CD4-positive, alpha-beta T cell treated with Interferon gamma for 1 hour (primary cell): ENCODE results near the gene KIAA2012.
"Not testable (repeated sequence)": the region's sequence is repeated elsewhere in the genome, so short reads cannot be mapped to it uniquely, and the experiment has no call there.

Experiments used
- DNase-seq: peaks from one replicate; pipeline ENCODE4 v3.0.0-alpha.2; 2020

Gene KIAA2012

DNA sequence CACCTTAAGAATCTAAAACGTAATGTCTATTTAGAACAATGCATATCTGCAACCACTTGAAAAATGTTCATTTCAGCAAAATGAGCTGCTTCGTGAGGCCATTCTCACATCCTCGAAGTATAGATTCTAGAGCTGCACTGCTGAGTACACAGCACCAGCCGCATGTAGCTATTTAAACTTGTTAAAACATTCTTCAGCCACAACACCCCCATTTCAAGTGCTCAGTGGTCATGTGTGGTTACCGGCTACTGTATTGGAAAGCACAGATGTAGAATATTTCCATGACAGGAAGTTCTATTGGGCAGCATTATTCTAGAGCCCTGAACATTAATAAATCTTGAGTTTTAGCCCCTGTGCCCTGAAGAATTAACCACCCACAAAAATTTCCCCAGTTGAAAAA, 130.3 kb downstream of the KIAA2012 start:
- no peak for DNase-seq

DNA sequence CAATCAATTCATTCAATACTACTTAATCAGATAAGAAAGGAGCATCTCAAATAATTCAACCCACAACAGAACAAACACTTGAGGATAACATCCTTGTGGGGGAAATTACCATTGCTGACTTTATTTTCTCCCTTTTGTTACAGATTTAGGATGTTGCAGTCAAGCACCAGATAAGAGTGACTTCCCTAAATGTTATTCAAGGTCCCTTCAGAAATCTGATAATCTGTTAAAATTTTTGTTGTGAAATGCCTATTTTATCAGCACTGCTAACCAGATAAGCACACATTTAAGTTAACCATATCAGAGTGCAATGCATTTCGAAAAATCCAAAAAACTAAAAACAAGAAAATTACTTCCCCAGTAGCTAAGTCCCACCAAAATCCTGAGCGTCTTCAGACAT, 131.8 kb downstream of the KIAA2012 start:
- DNase-seq = no peak

DNA sequence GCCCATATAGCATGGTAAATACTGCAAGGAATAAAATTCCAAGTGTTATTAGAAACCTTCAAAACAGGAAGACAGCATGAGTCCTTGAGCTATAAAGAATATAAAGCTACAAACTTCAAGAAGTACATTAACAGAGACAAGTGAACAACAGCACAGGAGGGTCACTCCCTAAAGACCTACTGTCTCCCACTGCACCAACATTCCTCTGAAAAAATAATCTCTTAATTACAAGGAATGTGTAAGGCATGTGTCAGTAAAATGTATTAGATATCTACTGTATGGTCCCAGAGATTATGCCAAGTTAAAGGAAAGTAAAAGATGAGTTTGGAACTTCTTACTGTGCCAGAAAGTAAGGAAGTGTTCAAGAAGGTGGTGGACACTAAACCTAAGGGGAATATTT, 135.5 kb downstream of the KIAA2012 start:
- no peak for DNase-seq

DNA sequence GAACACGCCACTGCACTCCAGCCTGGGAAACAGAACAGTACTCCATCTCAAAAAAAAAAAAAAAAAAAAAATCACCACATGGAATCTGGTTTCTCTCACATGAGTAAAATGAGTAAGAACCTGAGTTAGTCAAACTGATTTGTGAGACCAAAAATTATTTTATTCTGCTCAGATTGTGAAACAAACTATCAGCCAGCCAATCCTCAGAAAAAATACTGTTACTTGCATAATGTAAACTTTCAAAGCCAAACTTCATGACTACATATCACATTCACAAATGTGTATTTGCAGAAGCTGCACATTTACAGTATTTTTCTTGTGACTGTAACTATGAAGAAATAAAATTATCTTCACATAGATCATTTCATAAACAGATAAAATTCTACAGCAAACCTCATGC, 142.1 kb downstream of the KIAA2012 start:
- DNase-seq = no peak

DNA sequence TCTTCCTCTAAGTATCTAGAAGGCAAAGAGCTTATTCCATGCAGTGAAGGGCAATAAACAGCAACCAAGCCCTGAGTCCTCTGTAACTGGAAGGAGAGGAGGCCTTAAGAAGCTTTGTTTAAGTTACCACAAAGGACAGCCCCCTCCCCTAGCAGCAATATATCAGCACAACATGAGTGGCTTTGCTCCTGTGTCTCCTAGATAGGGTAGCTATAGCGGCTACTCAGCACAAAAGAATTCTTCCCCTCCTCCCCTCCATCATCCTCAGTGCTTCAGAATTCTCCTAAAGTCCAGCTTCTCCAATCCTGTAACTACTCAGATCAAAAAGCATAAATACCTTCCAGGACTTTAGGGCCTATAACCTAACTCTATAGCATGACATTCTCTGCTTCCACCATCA, 148.8 kb downstream of the KIAA2012 start:
- DNase-seq = no peak

DNA sequence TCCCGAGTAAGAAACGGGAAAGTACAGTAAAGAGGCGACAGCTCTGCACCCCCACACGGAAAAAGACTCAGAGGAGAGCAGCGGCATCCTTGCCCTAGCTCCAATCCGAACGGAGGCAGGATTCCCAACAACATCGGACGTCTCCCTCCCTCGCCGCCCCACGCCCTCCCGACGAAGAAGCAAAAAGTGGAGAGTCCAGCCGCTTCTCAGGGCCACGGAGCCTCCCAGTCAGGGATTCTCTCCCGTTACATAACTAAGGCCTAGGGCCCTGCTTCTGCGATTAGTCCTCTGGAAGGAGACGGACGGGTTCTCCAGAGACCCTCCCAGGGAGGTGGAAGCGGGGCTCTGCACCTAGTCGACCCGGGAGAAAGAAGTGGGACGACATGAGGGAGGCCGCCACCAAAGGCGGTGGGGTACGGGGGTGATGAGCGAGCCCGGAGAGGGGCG, 164.8 kb downstream of the KIAA2012 start:
- no peak for DNase-seq

DNA sequence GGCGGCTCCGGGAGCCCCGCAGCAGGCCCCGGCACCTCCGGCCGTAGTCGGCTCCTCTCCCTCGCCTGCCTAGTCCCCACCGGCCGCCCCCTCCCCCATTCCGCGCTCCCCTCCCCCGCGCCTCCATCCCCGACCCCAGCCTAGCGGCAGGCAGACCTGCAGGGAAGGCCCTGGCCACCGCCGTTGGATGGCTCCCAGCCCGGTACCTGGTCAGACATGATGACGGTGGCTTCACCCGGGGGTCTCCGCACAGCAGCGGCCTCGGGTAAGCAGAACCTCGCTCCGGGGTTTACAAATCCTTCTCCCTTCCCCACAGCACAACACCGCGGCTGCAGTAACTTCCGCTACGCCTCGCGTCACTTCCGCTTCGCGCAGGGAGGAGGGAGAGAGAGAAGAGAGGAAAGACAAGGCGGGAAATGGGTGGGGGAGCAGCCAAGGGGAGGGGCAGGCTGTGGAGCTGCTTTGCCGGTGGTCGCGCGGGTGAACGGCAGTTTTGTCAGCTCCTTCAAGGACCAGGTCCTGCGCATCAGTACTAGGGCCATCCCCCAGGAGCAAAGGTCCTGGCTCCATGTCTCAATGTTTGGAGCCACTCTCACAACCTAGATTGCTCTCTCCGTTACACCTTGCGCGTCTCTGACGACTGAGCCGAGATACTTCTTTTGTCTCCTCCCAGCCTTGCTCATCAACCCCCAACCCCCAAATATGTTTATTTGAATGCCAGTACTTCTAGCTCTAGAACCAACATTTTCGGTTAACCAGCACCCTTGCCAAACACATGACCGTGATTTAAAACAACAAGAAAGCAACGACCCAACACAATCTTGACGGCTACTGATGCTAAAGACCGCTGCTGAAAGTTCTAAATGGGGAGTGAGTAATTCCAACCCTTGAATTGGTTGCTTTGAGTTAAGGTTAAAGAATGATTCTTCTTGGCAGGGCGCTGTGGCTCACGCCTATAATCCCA, 165.5 kb downstream of the KIAA2012 start, which contains the start of gene SUMO1:
SUMO1 (minus strand) TSS at position 364 of the 964 bp plus-strand sequence; CDS start at position 218, 146 bp downstream.
- peak; percentile 91 for DNase-seq

DNA sequence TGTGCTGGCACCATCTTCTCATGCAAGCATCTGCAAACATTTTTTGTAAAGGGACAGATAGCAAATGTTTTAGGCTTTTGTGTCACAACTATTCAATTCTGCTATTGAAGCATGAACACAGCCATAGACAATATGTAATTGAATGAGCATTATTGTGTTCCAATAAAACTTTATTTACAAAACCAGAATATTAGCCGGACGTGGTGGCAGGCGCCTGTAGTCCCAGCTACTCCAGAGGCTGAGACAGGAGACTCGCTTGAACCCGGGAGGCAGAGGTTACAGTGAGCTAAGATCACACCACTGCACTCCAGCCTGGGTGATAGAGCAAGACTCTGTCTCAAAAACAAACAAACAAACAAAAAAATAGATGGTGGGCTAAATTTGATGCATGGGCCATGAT, 174.7 kb downstream of the KIAA2012 start:
- DNase-seq = not testable (repeated sequence)

DNA sequence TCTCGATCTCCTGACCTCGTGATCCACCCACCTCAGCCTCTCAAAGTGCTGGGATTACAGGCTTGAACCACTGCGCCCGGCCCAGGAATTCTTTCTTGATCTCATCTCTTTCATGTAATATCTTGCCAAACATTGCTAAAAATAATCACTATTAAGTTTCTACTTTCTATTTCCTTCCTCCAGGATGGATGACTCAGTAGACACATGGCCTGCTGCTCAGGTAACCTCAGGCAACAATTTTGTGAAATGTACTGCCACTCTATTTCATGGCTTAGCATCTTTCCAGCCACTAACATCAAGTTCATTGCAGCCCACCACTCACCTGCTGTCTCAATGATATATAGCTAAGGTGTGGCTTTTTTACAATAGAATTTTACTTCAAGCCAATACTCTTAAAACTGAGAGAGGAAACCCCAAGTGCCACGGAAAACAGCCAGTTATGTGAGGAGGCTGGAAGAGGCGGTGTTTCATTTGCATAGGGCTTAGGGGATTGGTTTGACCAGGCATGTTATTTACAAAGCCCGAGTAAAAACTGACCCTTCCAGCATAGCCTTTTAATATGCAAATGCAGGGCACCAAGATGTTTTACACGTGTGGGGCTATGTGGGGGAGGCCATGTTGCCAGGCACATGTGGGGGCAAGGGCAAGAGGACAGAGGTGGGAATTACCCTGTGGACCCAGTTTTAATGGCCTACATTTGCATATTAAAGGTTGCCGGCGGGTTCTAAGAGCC, 176.6 kb downstream of the KIAA2012 start:
- no peak for DNase-seq

DNA sequence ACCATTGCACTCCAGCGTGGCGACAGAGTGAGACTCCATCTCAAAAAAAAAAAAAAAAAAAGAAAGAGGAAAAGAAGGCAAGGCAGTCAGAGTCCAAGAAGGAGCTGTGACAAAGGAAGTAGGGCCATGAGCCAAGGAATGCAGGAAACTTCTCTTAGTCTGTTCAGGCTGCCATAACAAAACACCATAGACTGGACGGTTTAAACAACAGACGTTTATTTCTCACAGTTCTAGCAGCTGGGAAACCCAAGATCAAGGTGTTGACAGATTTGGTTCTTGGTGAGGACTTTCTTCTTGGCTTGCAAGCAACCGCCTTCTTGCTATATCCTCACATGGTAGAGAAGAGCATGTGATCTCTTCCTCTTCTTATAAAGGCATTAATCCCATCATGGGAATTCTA, 178.4 kb downstream of the KIAA2012 start:
- DNase-seq = no peak
